Fibroblast of pulmonary artery (primary cell): ENCODE results near the gene ZNF213.
A peak's percentile ranks its signal among the peaks of the same experiment; 100 is the strongest.

Experiments used
- DNase-seq: peaks from one replicate; pipeline ENCODE4 v3.0.0-alpha.2; 2010; ENCODE audit warnings: low read depth
- H3K4me3 ChIP-seq: replicated peaks from 2 replicates; pipeline ENCODE4 v1.5.1; 2011; ENCODE audit warnings: low read depth, mild to moderate bottlenecking, control low read depth, low read length, moderate library complexity
- TF ChIP-seq, protein P1 (sequence below): IDR thresholded peaks from 2 replicates; pipeline ENCODE4 v1.5.1; 2011; ENCODE audit warnings: mild to moderate bottlenecking, control low read depth, low read length, inconsistent platforms; ENCODE audit errors: missing control alignments

Gene ZNF213

GRCh38 chr16:3096362-3096761 lies 38.5 kb upstream of the ZNF213 start:
- TF ChIP-seq, protein P1, sequence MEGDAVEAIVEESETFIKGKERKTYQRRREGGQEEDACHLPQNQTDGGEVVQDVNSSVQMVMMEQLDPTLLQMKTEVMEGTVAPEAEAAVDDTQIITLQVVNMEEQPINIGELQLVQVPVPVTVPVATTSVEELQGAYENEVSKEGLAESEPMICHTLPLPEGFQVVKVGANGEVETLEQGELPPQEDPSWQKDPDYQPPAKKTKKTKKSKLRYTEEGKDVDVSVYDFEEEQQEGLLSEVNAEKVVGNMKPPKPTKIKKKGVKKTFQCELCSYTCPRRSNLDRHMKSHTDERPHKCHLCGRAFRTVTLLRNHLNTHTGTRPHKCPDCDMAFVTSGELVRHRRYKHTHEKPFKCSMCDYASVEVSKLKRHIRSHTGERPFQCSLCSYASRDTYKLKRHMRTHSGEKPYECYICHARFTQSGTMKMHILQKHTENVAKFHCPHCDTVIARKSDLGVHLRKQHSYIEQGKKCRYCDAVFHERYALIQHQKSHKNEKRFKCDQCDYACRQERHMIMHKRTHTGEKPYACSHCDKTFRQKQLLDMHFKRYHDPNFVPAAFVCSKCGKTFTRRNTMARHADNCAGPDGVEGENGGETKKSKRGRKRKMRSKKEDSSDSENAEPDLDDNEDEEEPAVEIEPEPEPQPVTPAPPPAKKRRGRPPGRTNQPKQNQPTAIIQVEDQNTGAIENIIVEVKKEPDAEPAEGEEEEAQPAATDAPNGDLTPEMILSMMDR = no peak
- DNase-seq = no peak
- H3K4me3 ChIP-seq = no peak overlapping the region

- TF ChIP-seq, protein P1 = no peak
- DNase-seq = no peak
Measured at GRCh38 chr16:3097266-3097665, 37.6 kb upstream of the ZNF213 start.

GRCh38 chr16:3098459-3099394 lies 36.1 kb upstream of the ZNF213 start, which contains the start of gene ZSCAN10:
ZSCAN10 (minus strand) TSS chr16:3099294; CDS start chr16:3092937, 6,357 bp downstream.
- DNase-seq = no peak
- H3K4me3 ChIP-seq = peak within 1 kb of the TSS; percentile 13
- TF ChIP-seq, protein P1 = no peak

More at GRCh38 chr16:3097266-3097665, 37.6 kb upstream of the ZNF213 start:
- H3K4me3 ChIP-seq = no peak overlapping the region

DNA sequence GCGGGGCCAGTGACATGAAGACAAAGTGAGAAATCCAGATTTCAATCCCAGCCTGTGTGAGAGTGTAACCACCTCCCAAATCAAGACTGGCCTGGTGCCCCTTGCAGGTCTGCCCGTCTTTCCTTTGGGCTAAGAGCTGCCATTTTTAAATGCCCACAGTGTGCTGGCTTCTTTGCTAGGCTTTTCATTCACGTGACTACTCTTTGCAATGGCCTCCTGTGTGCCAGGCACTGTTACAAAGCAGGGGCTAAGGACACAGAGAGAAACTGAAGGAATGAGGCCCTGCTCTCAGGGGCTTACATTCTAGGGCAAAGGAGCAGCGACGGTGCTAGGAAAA lies 35.5 kb upstream of the ZNF213 start:
- H3K4me3 ChIP-seq = no peak overlapping the region
- DNase-seq = no peak
- TF ChIP-seq, protein P1 = no peak

DNA sequence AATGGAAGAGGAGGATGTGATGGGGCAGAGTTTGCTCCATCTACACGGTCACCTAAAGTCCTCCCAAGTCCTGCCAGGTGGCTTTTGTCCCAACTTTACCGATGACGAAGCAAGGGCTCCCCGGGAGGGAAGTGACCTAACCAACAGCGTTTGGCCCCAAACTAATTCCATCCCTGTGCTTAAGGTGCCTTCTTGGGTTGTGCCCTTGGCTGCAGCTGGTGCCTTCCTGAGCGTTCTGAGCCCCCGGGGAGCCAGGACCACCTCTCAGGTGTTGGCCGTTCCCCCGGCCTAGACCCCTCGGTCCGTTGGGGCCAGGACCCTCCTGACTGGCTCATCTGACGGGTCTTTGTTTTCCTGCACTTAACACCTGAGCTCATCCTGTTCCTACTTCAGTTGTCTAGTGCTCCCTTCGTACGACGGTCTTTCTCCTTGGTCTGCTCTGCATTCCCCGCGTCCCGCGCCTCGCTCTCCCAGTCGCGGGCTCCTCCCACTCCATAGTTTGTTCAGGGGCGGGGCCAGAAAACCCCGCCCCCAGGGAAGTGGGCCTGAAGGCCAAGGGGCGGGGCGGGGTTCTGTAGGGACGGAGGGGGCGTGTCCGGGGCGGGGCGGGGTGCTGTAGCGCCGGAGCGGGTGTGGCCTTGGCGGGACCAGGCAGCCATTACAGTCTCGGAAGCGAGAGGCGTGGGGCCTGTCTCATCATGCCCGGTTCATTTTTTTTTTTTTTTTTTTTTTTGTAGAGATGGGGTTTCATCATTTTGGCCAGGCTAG lies 34.9 kb upstream of the ZNF213 start:
- H3K4me3 ChIP-seq = peak overlapping the region; percentile 13
- DNase-seq = peak; percentile 87
- TF ChIP-seq, protein P1 = no peak

DNA sequence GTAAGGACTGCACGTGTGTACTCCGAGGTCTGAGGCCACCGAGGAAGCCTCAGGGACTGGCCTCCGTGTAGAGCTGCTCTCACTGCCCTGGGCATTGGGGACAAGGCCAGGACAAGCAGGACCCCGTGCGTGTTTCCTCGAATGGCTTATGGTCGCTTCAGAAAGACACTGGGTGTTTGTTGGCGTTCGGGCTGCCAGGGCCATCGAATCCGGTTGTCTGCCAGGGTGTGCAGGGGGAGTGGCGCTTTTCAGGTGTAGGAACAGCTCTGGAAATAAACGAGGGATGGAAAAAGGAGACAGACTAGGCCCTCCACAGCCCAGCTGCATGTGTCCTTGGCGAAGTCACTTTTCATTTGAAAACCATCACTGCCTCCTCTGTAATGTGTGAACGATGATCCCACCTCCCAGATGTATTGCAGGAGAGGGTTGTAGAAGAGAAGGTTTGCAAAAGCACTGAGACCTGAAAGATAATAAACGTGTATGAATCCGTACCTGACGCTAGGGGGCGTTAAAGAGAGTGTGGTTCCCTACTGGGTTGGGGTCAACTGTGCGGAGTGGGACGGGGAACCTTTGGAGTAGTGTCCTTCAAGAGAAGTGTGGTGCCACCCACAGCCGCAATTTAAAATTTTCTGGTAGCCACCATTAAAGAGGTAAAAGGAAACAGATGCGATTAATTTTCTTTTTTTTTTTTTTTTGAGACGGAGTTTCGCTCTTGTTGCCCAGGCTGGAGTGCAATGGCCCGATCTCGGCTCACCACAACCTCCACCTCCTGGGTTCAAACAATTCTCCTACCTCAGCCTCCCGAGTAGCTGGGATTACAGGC lies 33.6 kb upstream of the ZNF213 start:
- TF ChIP-seq, protein P1 = peak; percentile 58
- peak; percentile 40 for DNase-seq
- no peak overlapping the region for H3K4me3 ChIP-seq
